ENCODE data around the gene ZNF219. TPM values are rescaled to one million over a fixed set of nuclear protein-coding genes. Genes with fewer than 3 reads are reported as not detected.

ZNF219 gene
- total and polyA plus RNA-seq, 2 of the 13 experiments (the other 11 are each of a cell fraction or from before 2014, with no cell fraction given), result 34.5 to 36.6 TPM

GRCh38 chr14:21091821-21092272, 6.6 kb downstream of the ZNF219 start:
- POLR2A ChIA-PET, result interaction anchor here (0.5 to 7.8 kb wide), 12 partner anchors 8 to 223 kb away, joined by 3 to 91 read pairs (median 4); partner anchors contain the start of gene ARHGEF40
- intact Hi-C loops (cut with micrococcal nuclease; ENCODE audit: unreplicated experiment), result loop anchor here (1.0 kb wide), 3 partner anchors 12 to 78 kb away; no protein-coding TSS in a partner anchor
- no peak for TF ChIP-seq KDM2A (CRISPR knock-in tag; IDR thresholded peaks at IDR 0.05; ENCODE audit: borderline replicate concordance, low read depth)
- TF ChIP-seq SUZ12 (IDR thresholded peaks at IDR 0.05; ENCODE audit: low read depth, low read length), result no peak
- no peak for TF ChIP-seq AGO1 (IDR thresholded peaks at IDR 0.05; ENCODE audit: low read depth, low read length, poor library complexity, severe bottlenecking)
- TF ChIP-seq PATZ1 (CRISPR knock-in tag; IDR thresholded peaks at IDR 0.05), result no peak
- no peak for TF ChIP-seq ZNF329 (CRISPR knock-in tag; IDR thresholded peaks at IDR 0.05; ENCODE audit: low read depth)
- TF ChIP-seq, protein P1, sequence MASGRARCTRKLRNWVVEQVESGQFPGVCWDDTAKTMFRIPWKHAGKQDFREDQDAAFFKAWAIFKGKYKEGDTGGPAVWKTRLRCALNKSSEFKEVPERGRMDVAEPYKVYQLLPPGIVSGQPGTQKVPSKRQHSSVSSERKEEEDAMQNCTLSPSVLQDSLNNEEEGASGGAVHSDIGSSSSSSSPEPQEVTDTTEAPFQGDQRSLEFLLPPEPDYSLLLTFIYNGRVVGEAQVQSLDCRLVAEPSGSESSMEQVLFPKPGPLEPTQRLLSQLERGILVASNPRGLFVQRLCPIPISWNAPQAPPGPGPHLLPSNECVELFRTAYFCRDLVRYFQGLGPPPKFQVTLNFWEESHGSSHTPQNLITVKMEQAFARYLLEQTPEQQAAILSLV (CRISPR knock-in tag; IDR thresholded peaks at IDR 0.05; ENCODE audit: borderline replicate concordance), result 0 out of 2 replicates have a peak, but pooled peaks have one; percentile 0
- TF ChIP-seq, protein P2, sequence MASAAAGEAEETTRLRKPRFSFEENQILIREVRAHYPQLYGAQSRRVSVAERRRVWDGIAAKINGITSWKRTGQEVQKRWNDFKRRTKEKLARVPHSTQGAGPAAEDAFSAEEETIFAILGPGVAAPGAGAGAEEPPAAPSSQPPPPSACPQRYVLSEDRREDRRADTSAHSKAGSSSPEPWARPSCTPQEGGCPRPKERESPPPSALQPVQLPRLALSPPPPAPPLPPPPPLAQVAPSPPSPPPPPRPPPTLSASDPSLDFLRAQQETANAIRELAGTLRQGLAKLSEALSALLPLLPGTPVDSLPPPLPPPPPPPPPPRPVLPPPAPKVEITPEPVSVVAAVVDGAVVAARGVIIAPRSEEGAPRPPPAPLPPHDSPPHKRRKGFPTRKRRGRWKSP (CRISPR knock-in tag; IDR thresholded peaks at IDR 0.05), result no peak
- no peak for TF ChIP-seq ZMYM3 (CRISPR knock-in tag; IDR thresholded peaks at IDR 0.05)
- TF ChIP-seq ZUFSP (CRISPR knock-in tag; IDR thresholded peaks at IDR 0.05; ENCODE audit: borderline replicate concordance), result no peak
- peak; percentile 53; the same call in 1 of the 2 replicates for TF ChIP-seq REL (CRISPR knock-in tag; conservative IDR thresholded peaks at IDR 0.05)
- TF ChIP-seq RAD21 (CRISPR knock-in tag; IDR thresholded peaks at IDR 0.05), result no peak
- TF ChIP-seq, protein P3, sequence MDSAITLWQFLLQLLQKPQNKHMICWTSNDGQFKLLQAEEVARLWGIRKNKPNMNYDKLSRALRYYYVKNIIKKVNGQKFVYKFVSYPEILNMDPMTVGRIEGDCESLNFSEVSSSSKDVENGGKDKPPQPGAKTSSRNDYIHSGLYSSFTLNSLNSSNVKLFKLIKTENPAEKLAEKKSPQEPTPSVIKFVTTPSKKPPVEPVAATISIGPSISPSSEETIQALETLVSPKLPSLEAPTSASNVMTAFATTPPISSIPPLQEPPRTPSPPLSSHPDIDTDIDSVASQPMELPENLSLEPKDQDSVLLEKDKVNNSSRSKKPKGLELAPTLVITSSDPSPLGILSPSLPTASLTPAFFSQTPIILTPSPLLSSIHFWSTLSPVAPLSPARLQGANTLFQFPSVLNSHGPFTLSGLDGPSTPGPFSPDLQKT (CRISPR knock-in tag; IDR thresholded peaks at IDR 0.05; ENCODE audit: borderline replicate concordance), result peak; percentile 25; the same call in 1 of the 2 replicates
- TF ChIP-seq ZBTB8A (CRISPR knock-in tag; IDR thresholded peaks at IDR 0.05; ENCODE audit: borderline replicate concordance, low read depth), result no peak
- TF ChIP-seq POGK (CRISPR knock-in tag; conservative IDR thresholded peaks at IDR 0.05), result no peak

More at GRCh38 chr14:21091821-21092272, 6.6 kb downstream of the ZNF219 start:
- H3K9me3 ChIP-seq (ENCODE audit: low read length), result no peaks in the 10 kb centered on the region
- DNase-seq (ENCODE audit: low spot score) (no peak), FAIRE-seq (no peak), ATAC-seq (peak; percentile 2)
- no peak overlapping the region for H2AFZ ChIP-seq (ENCODE audit: low read length)
- peaks cover 32% of the 10 kb centered on the region for H3K4me1 ChIP-seq (ENCODE audit: insufficient read depth, low read length)
- in situ Hi-C loops (cut with HindIII; ENCODE audit: extremely low pct_ligation_motif_present, low pct_unique_long_range_greater_than_20kb), result no loop called here
- peak overlapping the region; percentile 1 for H3K27ac ChIP-seq (ENCODE audit: extremely low read length, insufficient read depth, low read length)
- no peaks in the 10 kb centered on the region for H3K27me3 ChIP-seq (ENCODE audit: control insufficient read depth in 1 of 2, insufficient read depth in 2 of 2, low read length in 2 of 2)
- peaks cover 8% of the 10 kb centered on the region; the same call in 1 of the 2 replicates for H4K20me1 ChIP-seq (ENCODE audit: insufficient read depth, low read length)
- peaks cover 19% of the 10 kb centered on the region for H3K79me2 ChIP-seq (ENCODE audit: insufficient read depth, low read length)
- no peak overlapping the region for H3K4me3 ChIP-seq (replicated peaks in 1 of 3; ENCODE audit: insufficient read depth in 1 of 3, low read depth in 2 of 3, low read length in 3 of 3)
- H3K9ac ChIP-seq (ENCODE audit: insufficient read depth, low read depth, low read length), result no peak overlapping the region
- no peak overlapping the region for H3K4me2 ChIP-seq (ENCODE audit: low read depth, low read length)
- no TSS peak for BruUV-seq (replicated peaks)
- CTCF ChIA-PET (ENCODE audit: low intra/inter-chr PET ratio, low total read pairs), result interaction anchor here (0.8 to 12.2 kb wide), 11 partner anchors 14 to 118 kb away, joined by 3 to 320 read pairs (median 9); partner anchors contain the start of genes ARHGEF40 and METTL17
- 96% methylated on average over 41 of the region's 42 CpGs for WGBS (ENCODE audit: low lambda C conversion rate)
- H3K36me3 ChIP-seq (replicated peaks in 1 of 2; ENCODE audit: control insufficient read depth in 1 of 2, insufficient read depth in 2 of 2, low read length in 2 of 2), result peaks cover 35 to 47% of the 10 kb centered on the region in 2 experiments

Data from HepG2 (cell line).